Measurements from ENCODE around the gene TMEM158.

- TF ChIP-seq POLR2A (IDR thresholded peaks at IDR 0.05) (no peak), CTCF (IDR thresholded peaks at IDR 0.05) (no peak)
Measured at GRCh38 chr3:45188719-45189659, 37.1 kb downstream of the TMEM158 start.

Data from sigmoid colon (tissue), 3 donors.